Thyroid gland (tissue), 4 donors: ENCODE data around the gene RBMS1.

Experiments
- POLR2A ChIP-seq, 2 donors: fragments of 450-650 bp; IDR thresholded peaks; one replicate each; pipeline ENCODE4 v1.6.1; 2017; ENCODE audit warnings: antibody characterized with exemption in 2 of 2, mild to moderate bottlenecking in 2 of 2, moderate library complexity in 1 of 2
- TF ChIP-seq, protein P1 (sequence below), 6 experiments: fragments of 200-600 bp in 3 of 6; fragments of 450-650 bp in 3 of 6; sonication (generic) in 3 of 6; IDR thresholded peaks; one replicate each; pipeline ENCODE4 v1.5.1; 2016 to 2019; ENCODE audit warnings: antibody characterized with exemption in 6 of 6, mild to moderate bottlenecking in 2 of 6, inconsistent platforms in 1 of 6, moderate library complexity in 1 of 6

GRCh38 chr2:160472839-160473251, 20.8 kb downstream of the RBMS1 start:
- no peak for TF ChIP-seq POLR2A (IDR thresholded peaks at IDR 0.05)
- TF ChIP-seq, protein P1, sequence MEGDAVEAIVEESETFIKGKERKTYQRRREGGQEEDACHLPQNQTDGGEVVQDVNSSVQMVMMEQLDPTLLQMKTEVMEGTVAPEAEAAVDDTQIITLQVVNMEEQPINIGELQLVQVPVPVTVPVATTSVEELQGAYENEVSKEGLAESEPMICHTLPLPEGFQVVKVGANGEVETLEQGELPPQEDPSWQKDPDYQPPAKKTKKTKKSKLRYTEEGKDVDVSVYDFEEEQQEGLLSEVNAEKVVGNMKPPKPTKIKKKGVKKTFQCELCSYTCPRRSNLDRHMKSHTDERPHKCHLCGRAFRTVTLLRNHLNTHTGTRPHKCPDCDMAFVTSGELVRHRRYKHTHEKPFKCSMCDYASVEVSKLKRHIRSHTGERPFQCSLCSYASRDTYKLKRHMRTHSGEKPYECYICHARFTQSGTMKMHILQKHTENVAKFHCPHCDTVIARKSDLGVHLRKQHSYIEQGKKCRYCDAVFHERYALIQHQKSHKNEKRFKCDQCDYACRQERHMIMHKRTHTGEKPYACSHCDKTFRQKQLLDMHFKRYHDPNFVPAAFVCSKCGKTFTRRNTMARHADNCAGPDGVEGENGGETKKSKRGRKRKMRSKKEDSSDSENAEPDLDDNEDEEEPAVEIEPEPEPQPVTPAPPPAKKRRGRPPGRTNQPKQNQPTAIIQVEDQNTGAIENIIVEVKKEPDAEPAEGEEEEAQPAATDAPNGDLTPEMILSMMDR (IDR thresholded peaks at IDR 0.05): no peak
